K562 (cell line): ENCODE data around the gene EPSTI1.

Experiments
- CTCF ChIP-seq, 3 experiments: IDR thresholded peaks in 2 of 3; conservative IDR thresholded peaks in 1 of 3; 2 replicates each; pipeline ENCODE4 v1.5.1; 2011 to 2012; ENCODE audit warnings: low read length in 3 of 3, mild to moderate bottlenecking in 3 of 3, control low read depth in 2 of 3, improper control_type of control experiment in 1 of 3, inconsistent platforms in 1 of 3, low read depth in 1 of 3, mixed read lengths in 1 of 3, moderate library complexity in 1 of 3; ENCODE audit not compliant: insufficient read depth in 2 of 3
- MXI1 ChIP-seq: IDR thresholded peaks from 2 replicates; pipeline ENCODE4 v1.6.1; 2011; ENCODE audit warnings: low read depth, mild to moderate bottlenecking, improper control_type of control experiment, low read length
- POLR2AphosphoS5 ChIP-seq: IDR thresholded peaks from 2 replicates; pipeline ENCODE4 v1.6.1; 2011; ENCODE audit warnings: mild to moderate bottlenecking, low read depth, low read length, moderate library complexity; ENCODE audit not compliant: control insufficient read depth, insufficient read depth
- SAP30 ChIP-seq: fragments of 200-600 bp; sonication (generic); IDR thresholded peaks from 2 replicates; pipeline ENCODE4 v1.6.1; 2012; ENCODE audit warnings: borderline replicate concordance, low read depth, mild to moderate bottlenecking, moderate library complexity, low read length, control low read depth, inconsistent platforms; ENCODE audit not compliant: insufficient read depth, poor library complexity, severe bottlenecking
- TF ChIP-seq, protein P1 (sequence below), 2 experiments: fragments of 450-650 bp; formaldehyde crosslinking in 1 of 2; IDR thresholded peaks; 2 replicates each; pipeline versions ENCODE4 v1.4.0 to v1.6.1; 2014 to 2020; ENCODE audit warnings: mild to moderate bottlenecking in 2 of 2, borderline replicate concordance in 1 of 2, low read depth in 1 of 2

DNA sequence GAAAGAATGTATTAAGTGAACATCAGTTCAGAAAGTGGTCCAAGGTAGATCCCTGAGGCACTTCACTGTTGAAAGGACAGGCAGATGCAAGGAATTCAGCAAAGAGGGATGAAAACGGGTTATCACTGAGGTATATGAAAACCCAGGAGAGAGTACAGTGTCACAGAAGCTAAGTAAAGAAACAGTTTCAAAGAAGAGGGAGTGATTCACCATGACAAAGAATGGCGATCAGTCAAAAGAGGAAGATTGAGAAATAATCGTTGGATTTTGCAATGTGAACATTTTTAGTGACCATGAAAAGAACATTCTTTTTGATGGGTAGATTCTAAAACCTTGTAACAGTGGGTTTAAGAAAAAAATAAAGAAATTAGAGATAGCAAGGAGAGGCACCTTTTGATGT is 99.3 kb downstream of the EPSTI1 start:
- TF ChIP-seq, protein P1, sequence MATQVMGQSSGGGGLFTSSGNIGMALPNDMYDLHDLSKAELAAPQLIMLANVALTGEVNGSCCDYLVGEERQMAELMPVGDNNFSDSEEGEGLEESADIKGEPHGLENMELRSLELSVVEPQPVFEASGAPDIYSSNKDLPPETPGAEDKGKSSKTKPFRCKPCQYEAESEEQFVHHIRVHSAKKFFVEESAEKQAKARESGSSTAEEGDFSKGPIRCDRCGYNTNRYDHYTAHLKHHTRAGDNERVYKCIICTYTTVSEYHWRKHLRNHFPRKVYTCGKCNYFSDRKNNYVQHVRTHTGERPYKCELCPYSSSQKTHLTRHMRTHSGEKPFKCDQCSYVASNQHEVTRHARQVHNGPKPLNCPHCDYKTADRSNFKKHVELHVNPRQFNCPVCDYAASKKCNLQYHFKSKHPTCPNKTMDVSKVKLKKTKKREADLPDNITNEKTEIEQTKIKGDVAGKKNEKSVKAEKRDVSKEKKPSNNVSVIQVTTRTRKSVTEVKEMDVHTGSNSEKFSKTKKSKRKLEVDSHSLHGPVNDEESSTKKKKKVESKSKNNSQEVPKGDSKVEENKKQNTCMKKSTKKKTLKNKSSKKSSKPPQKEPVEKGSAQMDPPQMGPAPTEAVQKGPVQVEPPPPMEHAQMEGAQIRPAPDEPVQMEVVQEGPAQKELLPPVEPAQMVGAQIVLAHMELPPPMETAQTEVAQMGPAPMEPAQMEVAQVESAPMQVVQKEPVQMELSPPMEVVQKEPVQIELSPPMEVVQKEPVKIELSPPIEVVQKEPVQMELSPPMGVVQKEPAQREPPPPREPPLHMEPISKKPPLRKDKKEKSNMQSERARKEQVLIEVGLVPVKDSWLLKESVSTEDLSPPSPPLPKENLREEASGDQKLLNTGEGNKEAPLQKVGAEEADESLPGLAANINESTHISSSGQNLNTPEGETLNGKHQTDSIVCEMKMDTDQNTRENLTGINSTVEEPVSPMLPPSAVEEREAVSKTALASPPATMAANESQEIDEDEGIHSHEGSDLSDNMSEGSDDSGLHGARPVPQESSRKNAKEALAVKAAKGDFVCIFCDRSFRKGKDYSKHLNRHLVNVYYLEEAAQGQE (IDR thresholded peaks at IDR 0.05; ENCODE audit: borderline replicate concordance): no peak
- TF ChIP-seq, protein P1 (CRISPR knock-in tag; IDR thresholded peaks at IDR 0.05; ENCODE audit: low read depth): no peak
- TF ChIP-seq MXI1 (no peak), POLR2AphosphoS5 (no peak), CTCF (IDR thresholded peaks at IDR 0.05 in 2 of 3, conservative IDR thresholded peaks at IDR 0.05 in 1 of 3; ENCODE audit: insufficient read depth in 2 of 3, low read depth in 1 of 3, low read length in 3 of 3) (no peak), SAP30 (no peak)
